Kasumi-1 (cell line): ENCODE data around the gene GUCY1A2.
"Not testable (repeated sequence)": the region's sequence is repeated elsewhere in the genome, so short reads cannot be mapped to it uniquely, and the experiment has no call there.

Experiments
- DNase-seq, 2 experiments: peaks; one replicate each; lab custom pipeline; 2025; lab: John Stamatoyannopoulos, UW

The GUCY1A2 gene, protein sequence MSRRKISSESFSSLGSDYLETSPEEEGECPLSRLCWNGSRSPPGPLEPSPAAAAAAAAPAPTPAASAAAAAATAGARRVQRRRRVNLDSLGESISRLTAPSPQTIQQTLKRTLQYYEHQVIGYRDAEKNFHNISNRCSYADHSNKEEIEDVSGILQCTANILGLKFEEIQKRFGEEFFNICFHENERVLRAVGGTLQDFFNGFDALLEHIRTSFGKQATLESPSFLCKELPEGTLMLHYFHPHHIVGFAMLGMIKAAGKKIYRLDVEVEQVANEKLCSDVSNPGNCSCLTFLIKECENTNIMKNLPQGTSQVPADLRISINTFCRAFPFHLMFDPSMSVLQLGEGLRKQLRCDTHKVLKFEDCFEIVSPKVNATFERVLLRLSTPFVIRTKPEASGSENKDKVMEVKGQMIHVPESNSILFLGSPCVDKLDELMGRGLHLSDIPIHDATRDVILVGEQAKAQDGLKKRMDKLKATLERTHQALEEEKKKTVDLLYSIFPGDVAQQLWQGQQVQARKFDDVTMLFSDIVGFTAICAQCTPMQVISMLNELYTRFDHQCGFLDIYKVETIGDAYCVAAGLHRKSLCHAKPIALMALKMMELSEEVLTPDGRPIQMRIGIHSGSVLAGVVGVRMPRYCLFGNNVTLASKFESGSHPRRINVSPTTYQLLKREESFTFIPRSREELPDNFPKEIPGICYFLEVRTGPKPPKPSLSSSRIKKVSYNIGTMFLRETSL

DNA sequence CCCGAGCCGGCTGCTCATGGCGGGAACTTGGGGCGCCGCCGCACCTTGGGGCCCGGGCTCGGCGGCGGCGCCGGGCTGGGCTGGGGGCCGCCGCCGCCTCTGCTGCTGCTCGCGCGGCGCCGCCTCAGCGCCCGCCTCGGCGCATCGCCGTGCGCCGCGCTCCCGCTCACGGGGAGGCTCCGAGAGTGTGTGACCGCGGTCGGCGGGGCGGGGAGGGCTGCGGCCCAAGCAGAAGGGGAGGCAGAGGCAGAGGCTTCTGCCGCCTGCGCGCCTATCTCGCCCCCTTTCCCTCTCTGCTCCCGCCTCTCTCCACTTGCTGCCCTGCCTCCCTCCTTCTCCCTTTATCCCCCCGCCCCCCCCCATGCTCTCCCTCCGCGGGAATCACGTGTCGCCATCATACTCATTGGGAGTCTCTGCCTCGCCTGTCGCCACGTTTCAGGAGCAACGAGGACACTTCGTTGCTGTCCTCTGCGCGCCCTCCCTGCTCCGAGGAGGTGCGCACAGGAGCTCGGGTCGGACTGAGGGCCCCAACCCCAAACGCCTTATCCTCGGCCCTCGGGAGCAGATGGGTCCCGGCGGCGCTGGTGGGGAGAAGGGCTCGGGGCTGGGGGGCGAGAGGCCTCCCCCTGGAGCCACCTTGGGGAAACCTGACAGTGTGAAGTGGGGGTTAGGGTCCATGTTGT, at the start of gene GUCY1A2:
TSS of gene GUCY1A2 (minus strand) at position 258 of the 683 bp plus-strand sequence. CDS start 421 bp downstream, outside the sequence.
- DNase-seq = no peak

DNA sequence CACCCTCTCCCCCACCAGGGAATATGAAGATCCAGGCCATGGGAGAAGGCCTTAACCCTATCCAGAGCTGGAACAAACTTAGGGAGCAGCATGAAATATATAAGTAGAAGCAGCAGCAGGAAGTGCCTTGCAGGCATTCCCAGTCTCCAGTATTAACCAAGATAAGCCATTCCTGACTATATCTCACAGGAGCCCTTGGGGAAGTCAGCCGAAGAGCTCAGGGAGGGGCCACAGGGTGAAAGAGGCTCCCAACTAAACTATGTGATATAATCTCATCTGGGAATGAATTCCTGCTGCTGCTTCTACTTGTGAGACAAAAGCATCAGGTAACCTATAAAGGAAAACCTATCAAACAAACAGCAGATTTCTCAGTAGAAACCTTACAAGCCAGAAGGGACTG, 36.1 kb upstream of the GUCY1A2 start:
- DNase-seq = no peak

DNA sequence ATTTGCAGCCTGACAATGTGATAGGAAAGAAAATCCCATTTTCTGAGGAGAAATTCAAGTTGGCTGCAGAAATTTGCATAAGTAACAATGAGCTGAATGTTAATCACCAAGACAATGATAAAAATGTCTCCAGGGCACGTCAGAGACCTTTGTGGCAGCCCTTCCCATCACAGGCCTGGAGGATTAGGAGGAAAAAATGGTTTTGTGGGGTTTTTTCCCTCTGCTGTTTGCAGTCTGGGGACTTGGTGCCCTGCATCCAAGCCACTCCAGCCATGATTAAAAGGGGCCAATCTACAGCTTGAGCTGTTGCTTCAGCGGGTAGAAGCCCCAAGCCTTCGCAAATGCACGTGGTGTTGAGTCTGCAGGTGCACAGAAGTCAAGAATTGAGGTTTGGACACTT, 33.1 kb upstream of the GUCY1A2 start:
- DNase-seq = not testable (repeated sequence)

DNA sequence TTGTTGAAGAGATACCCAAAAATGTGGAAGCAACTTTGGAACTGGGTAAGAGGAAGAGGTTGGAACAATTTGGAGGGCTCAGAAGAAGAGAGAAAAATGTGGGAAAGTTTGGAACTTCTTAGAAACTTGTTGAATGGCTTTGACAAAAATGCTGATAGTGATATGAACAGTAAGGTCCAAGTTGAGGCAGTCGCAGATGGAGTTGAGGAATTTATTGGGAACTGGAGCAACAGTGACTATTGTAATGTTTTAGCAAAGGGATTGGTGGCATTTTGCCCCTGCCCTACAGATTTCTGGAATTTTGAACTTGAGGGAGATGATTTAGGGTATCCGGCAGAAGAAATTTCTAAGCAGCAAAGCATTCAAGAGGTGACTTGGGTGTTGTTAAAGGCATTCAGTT, 32.6 kb upstream of the GUCY1A2 start:
- not testable (repeated sequence) for DNase-seq

DNA sequence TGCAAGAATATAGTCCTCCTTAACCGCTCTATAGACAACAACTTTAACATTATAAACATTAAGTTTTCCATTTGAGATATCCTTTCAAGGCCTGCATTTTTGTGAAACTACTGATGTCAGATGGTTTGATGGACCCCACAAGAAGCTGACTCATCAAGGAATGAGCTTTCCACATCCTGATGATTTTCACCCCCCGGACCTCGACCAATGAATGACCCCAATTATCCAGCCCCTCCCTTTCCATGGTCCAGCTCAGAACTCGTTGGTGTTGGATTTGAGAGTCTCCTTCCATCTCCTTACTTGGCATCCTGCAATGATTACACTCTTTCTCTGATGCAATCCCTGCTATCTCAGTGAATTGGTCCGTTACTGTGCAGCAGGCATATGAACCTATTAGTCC, 31.8 kb upstream of the GUCY1A2 start:
- DNase-seq = no peak

DNA sequence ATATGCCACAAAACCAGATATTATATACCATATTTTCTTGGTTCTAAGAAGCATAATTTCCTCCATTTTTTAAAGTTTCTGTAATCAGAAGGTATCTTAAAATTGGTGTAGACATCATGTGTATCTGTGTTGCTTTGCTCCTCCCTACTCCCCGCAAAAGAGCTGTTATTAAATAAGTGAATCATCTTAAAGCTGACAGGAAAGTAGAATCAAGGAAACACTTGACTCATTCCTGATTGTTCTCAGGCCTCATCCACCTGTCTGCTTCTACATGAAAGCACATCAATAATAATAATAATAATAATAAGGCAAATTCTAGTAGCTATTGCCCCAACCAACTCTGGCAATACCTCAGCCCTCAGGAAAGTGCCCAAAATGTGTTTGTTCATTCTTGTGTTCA, 26.2 kb upstream of the GUCY1A2 start:
- DNase-seq = no peak

DNA sequence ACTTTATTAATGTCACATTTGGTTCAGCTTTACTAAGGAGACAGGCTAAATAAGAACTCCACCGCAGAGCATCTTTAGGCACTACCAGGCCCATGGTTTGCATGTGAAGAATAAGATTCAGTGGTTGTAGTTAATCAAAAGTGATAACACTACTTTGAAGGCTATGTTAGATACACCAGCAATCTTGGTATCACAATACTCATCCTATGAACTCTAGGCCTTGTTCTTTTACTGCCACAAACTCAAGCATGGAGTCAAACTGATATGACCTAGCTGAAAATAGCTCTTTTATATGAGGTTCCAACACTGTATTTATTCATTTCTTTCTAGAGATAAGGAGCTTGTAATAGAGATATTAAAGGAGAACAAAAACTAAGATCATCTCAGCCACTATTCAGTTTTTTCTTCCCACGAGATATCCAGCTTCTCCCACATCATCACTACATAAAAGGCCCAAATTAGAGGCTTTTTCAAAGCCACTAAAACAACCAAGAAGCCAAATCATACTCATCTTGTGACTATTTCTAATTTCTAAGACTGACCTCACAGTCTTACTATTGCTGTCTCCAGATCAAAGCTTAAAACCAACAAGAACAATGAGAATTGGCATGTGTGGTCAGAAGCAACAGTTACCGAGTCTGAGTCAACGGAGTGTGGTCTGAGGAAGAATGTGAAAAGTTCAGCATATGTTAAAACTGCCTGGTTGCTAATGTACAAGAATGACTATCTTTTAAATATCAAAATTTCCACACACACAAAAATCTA, 25.1 kb upstream of the GUCY1A2 start:
- DNase-seq = peak; percentile 17 to 19

DNA sequence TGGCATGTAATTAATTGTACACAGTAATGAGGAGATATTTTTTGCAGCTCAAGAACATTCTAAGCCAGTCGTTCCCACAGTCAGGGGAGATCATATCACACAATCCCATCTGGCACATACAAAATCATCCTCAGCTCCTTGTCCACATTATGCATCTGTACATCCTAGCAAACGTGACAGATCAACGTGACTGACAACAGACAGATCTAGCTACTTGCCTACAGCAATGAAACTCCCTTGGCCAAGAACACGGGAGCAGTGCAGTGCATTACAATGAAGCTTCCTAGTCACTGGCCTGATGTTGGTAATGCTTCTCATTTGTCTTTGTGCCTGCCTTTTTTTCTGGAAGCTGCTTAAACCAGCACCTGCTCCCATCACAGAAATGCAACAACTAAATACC, 24.5 kb upstream of the GUCY1A2 start:
- DNase-seq = no peak

DNA sequence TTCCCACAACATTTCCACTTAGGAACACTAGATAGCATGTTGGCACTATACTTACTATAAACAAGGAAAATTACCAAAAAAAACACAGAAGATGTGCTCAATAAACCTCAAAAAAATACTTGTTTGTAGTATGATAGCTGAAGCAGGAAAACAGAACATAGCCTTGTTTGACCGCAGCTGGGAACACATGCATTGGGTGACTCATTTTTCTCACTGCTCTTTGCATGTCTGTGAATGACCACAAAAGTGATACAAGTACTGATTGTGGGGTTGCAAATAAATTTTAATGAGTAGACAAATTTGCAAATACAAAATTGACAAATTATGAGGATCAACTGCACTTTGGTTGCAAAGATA, 22.8 kb upstream of the GUCY1A2 start:
- peak; percentile 6 to 18 for DNase-seq

DNA sequence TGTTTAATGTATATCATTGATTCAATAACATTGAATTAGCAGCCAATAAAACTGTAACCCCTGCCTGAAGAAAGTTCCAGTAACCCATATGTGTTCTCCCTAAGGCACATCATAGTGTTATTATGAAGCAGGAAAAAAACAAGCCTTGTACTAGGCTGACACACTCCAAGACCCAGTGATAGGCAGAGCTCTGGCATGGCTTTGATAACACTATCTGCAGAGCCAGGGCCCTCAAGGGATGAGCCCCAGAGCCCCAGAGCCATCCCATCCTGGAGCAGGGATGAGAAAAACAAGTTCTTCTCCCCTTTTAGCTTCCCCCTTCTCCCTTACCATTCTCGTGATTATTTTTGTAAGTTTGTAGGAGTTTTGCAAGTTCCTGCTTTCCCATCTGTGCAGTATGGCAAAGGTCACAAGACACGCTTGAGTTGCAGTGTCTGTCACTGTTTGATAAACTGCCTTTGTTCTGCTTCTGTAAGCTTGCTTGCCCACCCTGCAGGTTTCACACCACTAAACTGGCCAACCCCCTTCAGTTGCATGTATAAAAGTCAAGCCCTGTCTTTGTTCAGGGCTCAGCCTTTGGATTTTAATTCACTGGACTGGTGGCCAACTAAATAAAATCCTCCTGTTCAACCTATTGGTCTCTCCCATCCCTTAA, 22.3 kb upstream of the GUCY1A2 start:
- peak; percentile 23 to 24 for DNase-seq

DNA sequence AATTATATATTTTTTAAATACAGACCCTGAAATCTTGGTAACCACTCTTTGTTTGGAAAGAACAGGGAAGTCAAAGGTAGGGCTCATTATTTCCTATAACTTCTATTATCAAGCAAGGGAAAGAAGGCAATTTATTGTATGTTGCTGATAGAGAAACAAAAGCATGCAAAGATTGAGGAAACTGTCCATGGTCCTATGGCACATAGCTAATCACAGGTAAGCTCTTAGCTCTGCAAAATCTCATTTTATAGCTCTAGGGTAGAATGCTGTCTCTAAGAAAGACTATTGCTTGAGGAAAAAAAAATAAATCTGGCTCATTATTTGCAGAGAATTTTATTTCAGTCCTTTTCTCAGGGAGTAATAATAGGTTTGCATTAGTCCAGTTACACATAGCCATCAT, 7.4 kb upstream of the GUCY1A2 start:
- no peak for DNase-seq

DNA sequence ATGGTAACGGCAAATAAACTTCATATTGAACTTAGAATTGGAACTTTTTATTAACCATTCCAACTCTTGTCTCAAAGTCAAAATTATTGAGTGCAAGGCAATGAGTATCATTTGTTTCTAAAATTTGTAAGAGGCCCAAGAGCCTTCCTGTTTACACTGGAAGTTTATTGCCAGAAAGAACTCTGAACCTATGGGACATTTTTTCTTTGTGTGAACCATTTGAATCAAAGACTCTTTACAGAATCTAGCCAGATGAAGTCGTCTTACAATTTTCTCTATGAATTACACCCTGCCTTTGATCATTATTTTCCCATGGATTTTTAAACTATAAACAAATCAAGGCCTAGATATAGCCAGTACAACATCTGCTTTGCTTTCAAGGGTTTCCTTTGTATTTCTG, 2.3 kb upstream of the GUCY1A2 start:
- DNase-seq = no peak

DNA sequence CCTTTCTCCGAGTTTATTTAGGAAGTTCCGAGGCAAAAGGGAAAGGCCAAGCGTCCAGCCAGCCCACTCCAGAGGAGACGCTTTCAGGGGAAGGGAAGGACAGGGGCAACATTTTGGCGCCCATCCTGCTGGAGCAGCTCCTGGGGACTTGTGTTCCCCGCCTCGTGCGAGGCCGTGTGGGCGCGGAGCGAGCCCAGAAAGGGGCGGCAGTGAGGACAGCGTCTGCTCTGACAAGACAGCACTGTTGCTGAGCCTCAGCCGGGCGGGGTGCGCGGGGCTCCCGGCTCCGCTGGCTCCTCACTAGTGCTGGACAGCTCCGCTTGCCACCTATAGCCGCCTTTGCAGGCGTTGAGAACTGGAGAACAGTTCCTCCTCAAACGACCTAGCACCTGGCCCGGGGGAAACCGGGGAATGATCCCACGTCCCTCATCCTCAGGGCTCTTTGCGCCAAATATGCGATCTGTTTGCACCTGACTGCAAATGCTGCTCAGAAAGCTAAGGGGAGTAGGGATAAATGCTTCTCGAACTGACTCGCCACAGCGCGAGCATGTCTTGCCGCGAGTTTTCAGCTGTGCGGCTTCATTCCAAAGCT, 722 bp upstream of the GUCY1A2 start:
- DNase-seq = peak; percentile 65 to 75

DNA sequence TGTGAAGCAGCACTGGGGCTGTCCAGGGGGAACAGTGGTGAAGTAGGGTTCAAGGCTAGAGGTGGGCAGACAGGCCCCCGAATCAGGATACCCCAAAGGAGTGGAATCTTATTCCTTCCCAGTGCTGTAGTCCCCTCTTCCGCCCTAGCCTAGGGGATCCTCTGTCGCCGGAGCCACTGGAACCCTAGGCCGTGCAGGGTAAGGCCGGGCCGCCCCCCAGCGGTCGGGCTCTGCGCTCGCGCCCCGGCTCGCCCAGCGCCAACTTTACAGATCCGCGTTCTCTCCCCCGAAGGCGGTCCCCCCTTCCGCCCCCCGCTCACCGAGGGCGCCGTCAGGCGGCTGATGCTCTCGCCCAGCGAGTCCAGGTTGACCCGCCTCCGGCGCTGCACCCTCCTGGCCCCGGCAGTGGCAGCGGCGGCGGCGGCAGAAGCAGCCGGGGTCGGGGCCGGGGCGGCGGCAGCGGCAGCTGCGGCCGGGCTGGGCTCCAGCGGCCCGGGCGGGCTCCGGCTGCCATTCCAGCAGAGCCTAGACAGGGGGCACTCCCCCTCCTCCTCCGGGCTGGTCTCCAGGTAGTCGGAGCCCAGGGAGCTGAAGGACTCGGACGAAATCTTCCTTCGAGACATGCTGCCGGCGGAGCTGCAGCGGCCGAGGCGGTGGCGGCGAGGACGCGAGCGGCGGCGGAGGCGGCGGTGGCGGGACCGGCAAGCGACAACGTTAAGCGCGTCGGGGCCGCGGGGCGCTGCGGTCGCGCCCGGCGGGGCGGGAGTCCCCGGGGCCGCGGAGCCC, 650 bp downstream of the GUCY1A2 start:
- peak; percentile 18 to 37 for DNase-seq

DNA sequence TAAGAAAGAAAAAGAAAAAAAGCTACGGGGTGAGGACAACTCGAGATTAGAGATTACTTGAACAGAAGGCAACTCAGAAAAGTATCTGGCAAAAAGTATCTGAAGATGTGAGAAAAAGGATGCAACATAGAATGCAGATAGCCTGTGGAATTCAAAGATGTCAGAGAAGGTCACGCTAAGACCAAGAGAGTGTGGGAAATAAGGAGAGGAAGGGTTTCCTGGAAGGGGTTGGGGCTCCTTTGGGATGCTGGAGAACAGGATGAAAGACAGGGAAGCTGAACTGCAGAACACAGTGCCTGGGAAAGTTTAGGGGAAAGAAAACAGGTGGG, 1.2 kb downstream of the GUCY1A2 start:
- no peak for DNase-seq

DNA sequence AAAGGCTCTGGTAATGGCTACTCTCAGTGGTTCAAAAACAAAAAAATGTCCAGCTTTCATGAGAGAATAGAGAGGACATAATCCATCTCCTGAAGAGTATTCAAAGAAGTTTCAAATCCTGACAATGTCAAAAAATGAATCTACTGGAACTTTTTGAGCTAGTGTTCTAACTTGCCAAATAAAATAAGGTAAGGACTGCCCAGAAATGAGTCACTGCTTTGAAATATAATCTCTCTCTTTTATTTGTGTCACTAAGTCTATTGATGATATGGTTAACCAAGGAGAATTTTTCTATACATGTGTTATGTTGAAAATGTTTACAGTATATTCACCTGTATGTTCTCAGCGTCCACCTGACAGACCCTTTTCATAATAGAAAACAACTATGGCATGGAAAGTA, 3.4 kb downstream of the GUCY1A2 start:
- DNase-seq = no peak

DNA sequence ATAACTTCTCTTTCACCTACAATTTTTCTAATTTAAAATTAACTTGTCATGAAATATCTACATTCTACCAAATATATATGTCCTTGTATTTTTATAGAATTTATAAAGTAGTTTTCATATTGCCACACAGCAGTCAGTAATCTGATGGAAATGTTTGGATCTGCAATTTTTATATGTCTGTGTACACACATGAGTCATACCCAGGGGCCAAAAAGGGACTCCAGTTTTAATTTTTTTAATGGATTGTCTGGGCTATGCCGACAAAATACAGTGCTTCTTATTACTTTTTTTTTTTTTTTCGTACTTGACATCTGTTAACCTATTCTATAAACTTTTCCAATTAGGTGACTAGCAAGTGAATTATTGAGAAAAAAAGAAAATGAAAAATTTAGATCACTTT, 6.3 kb downstream of the GUCY1A2 start:
- no peak for DNase-seq

DNA sequence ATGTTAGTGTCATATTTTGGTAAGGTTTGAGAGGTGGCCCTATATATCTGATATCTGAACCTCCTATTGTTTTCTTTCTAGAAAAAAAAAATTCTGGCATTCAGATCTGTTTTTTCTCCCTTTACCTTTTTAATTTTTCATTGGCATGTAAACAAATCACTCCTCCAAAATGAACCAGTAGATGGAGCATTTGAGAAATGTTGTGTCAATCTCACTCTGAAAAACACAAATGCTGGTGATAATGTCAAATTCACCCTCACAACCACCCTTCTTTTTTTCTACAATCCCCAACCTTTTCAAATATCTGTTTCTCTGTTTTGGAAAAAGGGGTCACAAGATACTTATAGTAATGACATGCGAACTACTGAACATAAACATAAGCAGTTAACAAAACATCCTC, 9.1 kb downstream of the GUCY1A2 start:
- DNase-seq = no peak

DNA sequence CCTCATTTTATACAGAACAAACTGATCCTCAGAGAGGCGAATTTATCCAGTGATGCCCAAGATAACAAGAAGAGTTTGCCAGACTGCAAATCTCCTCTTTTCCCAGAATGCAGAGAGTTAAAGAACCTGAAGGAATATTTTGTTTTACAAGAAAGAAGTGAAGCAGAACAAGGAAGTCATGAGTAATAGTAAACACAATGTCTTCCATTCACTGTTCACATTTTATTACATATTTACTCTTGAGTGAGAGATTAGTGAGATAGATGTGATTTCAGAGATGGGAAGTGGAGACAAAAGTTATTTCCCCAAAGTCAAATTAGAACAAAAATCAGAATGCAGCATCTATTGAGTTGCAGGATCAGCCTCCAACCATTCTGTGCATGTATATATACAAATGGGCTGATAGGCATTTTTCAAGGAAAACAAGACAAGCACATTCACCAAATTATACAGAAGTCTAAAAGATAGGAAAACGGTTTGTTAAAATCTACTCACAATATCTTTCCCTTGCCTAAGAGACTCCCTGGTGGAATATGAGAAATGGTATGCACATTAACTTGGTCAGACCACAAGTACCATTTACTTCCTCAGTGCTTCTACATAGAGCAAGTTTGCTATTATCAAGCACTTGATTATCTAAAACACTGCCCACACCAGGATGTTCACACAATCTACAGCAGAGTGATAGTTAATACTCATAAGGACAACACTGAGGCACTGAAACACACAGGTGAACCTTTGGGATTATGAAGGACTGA, 12.0 kb downstream of the GUCY1A2 start:
- no peak for DNase-seq

DNA sequence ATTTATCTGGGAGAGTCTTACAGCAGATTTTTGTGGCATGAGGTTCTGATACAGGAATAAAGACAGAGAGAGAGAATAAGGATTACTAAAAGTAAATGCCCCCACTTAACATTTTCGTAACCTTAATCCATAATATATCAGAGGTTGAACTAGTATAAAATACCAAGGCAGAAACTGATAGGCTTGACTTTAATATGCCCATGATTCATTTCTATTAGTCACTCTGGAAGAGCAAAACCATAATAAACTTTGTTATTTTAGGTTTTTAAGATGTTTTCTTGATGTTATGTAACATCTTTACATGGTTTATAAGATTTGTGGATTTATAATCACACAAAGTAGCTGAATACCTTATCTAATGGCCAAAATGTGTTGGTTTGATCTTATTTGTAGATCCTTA, 19.1 kb downstream of the GUCY1A2 start:
- no peak for DNase-seq
